H54 (cell line): ENCODE data around the gene MYL7.
"Not testable (repeated sequence)": the region's sequence is repeated elsewhere in the genome, so short reads cannot be mapped to it uniquely, and the experiment has no call there.

Experiments
- DNase-seq: peaks from one replicate; pipeline ENCODE4 v3.0.0; 2011; ENCODE audit warnings: low spot score, mixed read lengths; ENCODE audit not compliant: insufficient read length
- FAIRE-seq: peaks from 3 replicates; lab custom pipeline; 2011; peaks lifted over from hg19 to GRCh38; lab: Jason Lieb, UNC
- POLR2A ChIP-seq: IDR thresholded peaks from 2 replicates; pipeline ENCODE4 v1.6.1; 2011; ENCODE audit warnings: low read depth, mild to moderate bottlenecking, low read length

MYL7 gene

DNA sequence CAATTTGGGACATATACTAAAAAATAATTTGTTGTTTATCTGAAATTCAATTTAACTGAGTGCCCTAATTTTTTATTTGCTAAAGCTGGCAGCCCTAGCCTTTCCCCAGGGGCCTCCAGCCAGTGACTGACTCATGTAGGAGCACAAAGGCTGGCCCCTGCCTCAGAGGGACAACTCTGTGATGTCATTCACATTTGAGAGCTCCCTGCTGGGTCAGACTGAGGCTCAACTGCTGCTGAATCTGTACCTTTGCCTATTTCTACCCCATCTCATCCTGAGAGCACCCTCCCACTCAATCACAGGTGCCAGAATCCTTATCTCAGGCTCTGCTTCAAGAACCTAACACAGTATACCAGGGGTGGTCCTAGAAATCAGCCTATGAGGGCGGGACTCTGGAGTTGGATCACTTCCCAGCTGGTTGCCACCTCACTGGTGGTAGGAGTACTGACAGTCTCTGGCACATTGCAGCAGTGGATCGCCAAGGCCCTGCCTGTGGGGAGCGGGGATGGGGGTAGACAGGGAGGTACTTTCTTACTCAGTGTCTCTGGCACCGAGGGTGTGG, 36.5 kb upstream of the MYL7 start:
- peak; percentile 41 for FAIRE-seq
- TF ChIP-seq POLR2A = no peak
- peak; percentile 82 for DNase-seq

GRCh38 chr7:44176486-44176885, 35.4 kb upstream of the MYL7 start:
- FAIRE-seq (no peak), DNase-seq (no peak)
- TF ChIP-seq POLR2A = no peak

- TF ChIP-seq POLR2A = no peak
- DNase-seq (no peak), FAIRE-seq (no peak)
Observed at GRCh38 chr7:44175730-44176129, 34.6 kb upstream of the MYL7 start.

DNA sequence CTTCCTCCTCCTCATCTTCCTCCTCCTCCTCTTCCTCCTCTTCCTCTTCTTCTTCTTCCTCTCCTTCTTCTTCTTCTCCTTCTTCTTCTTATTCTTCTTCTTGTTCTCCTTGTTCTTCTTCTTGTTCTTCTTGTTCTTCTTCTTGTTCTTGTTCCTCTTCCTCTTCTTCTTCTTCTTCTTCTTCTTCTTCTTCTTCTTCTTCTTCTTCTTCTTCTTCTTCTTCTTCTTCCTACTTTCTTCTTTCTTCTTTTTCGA, 33.5 kb upstream of the MYL7 start:
- FAIRE-seq = not testable (repeated sequence)

DNA sequence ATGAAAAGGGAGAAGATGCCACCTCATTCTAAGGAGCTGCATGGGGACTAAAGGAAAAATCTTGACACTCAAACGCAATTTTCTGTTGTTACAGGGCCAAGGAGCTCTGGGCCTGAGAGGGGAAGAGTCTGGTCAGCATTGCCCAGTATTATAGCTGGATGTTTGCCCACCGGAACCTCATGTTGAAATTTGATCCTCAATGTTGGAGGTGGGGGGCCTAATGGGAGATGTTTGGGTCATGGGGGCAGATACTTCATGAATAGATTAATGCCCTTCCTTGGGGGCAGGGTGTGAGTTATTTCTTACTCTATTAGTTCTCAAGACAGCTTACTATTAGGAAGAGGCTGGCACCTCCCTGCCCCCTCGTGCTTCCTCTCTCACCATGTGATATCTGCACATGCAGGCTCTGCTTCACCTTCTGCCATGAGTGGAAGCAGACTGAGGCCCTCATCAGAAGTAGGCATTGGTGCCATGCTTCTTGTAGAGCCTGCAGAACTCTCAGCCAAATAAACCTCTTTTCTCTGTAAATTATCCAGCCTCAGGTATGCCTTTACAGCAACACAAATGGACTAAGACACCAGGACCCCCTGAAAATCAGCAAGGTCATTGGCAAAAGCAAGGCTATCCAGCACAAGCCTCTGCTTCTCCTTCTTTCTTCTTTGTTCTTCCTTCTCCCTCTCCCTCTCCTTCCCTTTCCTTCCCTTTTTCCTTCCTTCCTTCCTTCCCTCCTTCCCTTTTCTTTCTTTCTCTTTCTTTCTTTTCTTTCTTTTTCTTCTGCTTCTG, 33.0 kb upstream of the MYL7 start:
- TF ChIP-seq POLR2A = no peak
- DNase-seq = no peak
- no peak for FAIRE-seq

More for the DNA sequence above, 33.5 kb upstream of the MYL7 start:
- DNase-seq = not testable (repeated sequence)

DNA sequence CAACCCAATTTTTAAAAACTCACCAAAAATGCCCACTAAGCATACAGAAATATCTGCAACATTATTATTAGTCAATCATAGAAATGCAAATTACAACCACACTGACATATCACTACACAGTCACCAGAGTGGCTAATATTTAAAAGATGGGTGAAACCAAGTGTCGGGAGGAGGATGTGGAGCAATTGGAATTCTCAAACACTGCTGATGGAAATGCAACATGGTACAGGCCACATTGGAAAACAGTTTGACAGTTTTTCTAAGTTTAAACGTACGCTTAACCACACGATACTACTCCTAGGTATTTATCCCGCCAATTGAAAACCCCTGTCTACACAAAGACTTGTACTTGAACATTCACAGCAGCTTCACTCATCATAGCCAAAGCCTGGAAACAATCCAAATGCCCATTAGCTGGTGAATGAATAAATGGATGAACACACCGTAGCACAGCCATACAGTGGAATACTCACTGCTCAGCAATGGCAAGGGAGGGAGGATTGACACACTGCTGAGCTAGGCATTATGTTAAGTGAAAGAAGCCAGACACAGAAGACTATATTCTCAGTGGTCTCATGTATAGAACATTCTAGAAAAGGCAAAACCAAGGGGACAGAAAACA, 31.8 kb upstream of the MYL7 start:
- no peak for TF ChIP-seq POLR2A
- no peak for DNase-seq
- FAIRE-seq = no peak

DNA sequence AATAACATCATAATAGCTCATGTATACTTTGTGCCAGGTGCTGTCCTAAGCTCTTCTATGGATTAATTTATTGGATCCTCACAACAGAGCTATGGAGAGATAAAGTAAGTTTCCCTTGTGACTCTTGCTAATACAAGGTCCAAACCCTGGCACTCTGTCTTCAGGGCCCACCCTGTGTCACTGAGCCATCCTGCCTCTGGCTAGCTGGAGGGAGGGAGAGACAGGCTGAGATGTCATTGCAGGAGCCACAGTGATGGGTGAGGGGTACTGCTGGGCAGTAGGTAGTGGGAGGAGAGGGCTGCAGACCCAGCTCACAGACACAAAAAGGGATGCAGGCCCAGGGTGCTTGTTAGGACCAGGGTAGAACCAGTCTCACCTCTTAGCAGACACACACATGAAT, 31.2 kb upstream of the MYL7 start:
- no peak for FAIRE-seq
- TF ChIP-seq POLR2A = no peak
- no peak for DNase-seq

DNA sequence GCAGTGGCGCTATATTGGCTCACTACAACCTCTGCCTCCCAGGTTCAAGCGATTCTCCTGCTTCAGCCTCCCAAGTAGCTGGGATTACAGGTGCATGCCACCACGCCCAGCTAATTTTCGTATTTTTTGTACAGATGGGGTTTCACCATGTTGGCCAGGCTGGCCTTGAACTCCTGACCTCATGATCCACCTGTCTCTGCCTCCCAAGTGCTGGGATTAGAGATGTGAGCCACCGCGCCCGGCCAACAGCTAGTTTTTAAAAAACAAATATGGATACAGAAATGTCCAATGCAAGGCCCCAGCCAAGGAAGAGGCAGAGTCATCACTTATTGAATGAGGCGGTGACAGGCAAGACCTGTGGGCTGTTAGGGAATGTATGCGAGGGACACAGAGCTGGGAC, 30.8 kb upstream of the MYL7 start:
- not testable (repeated sequence) for FAIRE-seq, DNase-seq

- FAIRE-seq = no peak
- no peak for TF ChIP-seq POLR2A
- DNase-seq = no peak
Observed at GRCh38 chr7:44167920-44168319, 26.8 kb upstream of the MYL7 start.

GRCh38 chr7:44163591-44163990, 22.5 kb upstream of the MYL7 start:
- DNase-seq = peak; percentile 91
- no peak for TF ChIP-seq POLR2A
- FAIRE-seq = peak; percentile 86

DNA sequence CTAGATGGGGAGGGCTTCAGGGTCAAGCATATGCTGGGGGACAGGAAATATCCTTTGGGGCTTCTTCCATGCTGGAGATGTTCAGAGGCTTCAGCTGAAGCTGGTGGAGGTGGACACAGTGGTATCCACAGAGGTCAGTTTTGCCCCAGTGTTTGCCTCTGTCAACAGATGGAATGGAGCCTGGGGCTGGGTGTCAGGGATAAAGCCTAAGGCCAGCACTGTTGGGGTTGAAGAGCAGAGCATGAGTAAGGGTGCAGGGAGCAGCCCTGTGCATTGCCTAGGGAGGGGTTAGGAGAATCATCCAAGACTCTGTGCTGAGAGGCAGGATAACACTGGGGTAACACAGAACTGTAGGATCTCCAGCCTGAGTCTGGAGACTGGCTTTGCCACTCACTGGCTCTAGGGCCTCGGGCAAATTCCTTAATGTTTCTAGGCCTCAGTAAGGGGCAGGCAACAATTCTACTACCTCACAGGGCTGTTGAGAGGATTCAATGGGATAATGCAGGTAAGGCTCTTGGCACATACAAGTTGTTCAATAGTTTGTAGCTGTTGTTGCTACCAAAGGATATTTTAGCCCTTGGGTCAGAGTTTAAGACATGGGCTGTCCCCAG, 21.8 kb upstream of the MYL7 start:
- TF ChIP-seq POLR2A = no peak
- DNase-seq (no peak), FAIRE-seq (no peak)

DNA sequence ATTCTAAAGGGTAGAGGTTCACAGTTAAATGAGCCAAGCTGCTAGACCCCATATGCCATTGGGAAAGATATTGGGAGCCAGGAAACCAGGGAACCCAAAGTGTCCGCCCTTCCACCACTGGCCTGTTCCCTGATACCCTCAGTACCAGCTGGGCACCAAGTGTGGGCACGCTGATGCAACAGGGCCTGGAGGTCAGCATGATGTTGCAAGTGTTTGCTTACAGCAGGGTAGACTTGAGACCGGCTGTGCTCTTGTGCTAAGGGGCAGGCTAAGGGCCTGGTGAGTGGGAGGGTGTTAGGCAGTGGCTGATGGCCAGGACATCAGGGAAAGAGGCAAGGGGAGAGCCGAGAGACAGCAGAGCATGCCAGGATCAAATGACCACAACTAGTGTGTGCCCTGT, 21.0 kb upstream of the MYL7 start:
- FAIRE-seq = no peak
- DNase-seq = no peak
- no peak for TF ChIP-seq POLR2A

DNA sequence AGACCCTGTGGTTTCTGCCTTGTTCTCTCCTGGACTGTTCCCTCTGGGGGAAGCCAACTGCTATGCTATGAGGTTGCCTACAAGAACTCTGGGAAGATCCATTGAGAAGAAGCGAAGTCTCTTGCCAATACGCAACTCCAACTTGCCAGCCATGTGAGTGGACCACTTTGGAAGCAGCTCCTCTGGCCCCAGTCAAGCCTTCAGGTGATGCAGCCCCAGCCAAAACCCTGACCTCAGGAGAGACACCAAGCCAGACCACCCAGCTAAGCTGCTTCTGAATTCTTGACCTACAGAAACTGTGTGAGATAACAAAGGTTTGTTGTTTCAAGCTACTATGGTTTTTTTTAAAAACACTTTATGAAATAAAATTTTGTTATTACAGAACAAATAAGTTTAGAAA, 20.2 kb upstream of the MYL7 start:
- no peak for FAIRE-seq

DNA sequence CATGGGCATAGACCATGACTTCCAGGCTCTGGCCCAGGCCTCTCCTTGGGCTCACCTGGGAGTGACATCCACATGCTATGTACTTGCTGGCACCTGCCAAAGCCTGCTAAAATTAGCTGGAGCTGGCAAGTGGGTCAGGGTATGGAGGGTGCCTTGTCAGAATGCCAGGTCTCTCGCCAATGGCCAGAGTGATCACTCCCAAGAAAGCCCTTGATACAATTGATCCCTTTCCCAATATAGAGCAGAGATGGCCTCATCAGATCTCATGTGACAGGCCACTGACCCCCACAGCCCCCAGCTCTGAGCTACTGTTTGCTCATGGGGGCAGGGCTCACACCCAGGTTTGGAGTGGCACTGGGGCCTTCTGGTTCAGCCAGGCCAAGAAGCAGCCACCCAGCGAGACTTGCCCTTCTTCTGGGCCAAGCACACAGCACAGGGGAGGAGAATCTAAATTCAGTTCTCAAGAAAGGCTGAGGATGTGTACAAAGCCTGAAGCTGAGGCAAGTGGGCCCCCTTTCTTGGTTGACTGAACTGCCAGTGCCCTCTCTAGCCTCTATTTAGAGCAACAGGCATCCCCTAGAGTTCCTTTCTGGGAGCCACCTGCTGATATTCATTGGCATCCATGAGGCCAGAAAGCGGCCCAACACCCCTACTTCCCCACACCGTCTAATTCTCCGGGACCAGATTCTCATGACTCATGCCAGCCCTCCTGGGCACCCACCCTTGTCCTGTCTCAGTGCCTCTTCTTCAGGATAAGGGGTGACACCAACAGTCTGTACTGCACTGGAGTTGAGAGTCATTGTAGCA, 18.9 kb upstream of the MYL7 start:
- no peak for TF ChIP-seq POLR2A
- DNase-seq = no peak
- no peak for FAIRE-seq

More for the DNA sequence above, 20.2 kb upstream of the MYL7 start:
- DNase-seq = no peak
- TF ChIP-seq POLR2A = no peak
